GM19395 (cell line): ENCODE data around the gene NTF3.

ENCODE experiments used
- ATAC-seq: cut with Tn5 transposase; IDR thresholded peaks from one replicate; pipeline ENCODE4 v1.9.1; 2021; ENCODE audit warnings: mild to moderate bottlenecking, moderate library complexity; ENCODE audit not compliant: unreplicated experiment

The NTF3 gene

DNA sequence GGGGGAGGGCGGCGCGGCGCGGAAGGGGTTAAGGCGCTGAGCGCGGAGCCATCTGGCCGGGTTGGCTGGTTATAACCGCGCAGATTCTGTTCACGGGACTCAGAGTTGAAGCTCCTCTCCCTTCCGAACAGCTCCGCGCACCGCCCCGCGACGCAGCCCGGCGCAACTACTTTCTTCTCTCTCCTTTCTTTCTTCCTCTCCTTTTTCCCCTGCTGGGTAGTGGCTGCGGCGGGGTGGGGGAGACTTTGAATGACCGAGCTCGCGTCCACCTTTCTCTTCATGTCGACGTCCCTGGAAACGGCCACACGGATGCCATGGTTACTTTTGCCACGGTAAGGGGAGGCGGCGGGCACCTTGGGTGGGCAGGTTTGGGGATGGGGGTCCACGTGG is at the start of gene NTF3:
NTF3 (plus strand) TSS at position 98 of the 390 bp plus-strand sequence; CDS start at position 315, 217 bp downstream.
- no peak for ATAC-seq

DNA sequence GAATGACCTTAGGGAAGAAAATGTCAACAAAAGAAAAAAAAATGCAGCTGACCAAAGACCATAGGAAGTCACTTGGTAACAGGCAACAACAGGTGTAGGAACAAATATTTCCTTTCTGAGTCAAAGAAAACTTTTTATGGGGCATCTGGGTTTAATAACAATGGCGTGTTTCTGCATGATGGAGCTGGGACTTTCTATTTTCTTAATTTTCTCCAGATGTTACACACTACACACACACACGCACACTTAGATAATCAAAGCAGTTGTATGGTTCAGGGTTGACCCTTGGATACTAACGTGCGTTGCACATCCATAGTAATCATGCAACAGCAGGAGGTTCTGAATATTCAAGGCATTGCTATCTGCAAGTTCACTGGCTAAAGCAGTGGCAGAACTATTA is 47.9 kb upstream of the NTF3 start:
- no peak for ATAC-seq

DNA sequence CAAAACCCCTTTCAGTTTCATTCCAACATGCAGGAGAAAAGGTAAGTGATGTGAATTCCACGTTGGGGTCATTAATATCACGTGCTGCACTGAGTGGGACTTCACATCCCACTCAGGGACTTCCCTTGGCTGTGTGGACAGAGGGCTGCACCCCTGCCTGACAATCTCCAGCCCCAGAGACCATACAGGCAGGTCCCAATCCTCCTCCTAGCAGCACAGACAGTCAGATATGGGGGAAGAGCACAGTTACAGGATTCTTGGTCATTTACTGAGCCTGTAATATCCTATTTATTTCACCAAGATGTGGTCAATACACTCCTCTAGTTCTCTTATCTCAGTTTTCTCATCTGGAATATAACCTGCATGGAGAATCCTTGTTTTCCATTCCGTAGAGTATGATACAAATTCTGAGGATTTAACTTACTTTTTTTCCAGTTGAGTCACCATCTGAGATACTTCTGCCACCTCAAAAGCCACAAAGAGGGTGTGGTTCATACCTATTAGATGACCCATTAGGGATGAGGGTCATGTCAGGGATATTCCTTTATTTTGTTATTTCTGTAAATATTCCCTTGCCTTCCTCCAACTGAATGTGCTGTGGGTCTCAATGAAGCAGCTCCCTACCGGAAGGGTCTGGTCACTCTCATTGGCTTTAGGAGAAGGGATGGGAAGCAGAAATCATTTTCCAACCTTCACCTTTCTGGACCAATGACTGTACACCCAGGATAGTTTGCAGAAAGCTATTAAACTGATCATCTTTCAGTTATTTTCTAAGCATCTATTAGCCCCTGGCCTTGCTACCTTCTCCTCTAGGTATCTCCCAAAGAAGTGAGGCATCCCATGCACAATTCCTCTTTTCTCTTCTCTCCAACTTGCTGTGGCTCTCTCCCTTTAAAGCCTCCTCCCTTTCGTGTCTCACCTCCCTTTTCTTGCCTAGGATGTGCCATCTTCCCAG is 43.0 kb upstream of the NTF3 start:
- ATAC-seq: no peak

DNA sequence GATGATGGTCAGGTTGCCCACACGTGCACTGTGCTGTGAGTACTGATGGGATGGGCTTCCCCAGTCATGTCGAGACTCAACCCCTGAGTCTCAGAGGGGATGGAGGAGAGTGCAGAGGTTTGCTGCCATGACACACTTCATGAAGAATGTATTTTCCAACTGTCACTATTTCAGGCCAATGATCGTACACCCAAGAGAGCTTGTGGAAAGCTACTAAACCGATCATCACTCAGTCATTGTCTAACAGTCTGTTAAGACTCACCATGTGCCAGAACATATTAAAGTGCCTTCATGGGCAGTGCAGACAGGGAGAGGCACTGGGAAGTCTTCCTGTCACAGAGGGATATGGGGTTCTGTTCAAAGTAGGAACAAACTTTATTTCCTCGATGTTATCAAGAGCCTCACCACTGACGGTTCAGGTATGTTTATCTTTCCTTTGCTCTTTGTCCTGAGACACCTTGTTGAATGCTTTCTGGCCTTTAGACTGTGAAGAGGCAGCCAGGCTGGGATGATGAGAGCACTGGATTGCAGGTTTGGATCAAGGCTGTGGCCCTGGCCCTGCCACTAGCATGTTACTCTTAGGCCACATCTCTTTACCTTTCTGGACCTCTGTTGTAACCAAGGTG is 41.6 kb upstream of the NTF3 start:
- ATAC-seq: no peak

DNA sequence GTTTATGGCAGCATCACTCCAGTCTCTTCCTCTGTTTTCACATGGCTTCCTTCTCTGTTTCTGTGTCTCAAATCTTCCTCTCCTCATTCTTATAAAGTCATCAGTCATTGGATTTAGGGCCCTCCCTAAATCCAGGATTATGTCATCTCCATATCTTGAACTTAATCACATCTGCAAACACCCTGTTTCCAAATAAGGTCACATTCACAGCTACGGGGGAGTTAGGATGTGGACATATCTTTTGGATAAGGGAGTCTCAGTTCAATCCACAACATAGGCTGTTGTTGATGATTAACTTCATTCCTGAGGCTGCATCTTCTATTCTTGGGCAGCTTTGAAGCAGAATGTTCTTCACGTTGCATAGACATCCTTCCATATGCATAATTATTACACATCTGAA is 40.3 kb upstream of the NTF3 start:
- no peak for ATAC-seq

DNA sequence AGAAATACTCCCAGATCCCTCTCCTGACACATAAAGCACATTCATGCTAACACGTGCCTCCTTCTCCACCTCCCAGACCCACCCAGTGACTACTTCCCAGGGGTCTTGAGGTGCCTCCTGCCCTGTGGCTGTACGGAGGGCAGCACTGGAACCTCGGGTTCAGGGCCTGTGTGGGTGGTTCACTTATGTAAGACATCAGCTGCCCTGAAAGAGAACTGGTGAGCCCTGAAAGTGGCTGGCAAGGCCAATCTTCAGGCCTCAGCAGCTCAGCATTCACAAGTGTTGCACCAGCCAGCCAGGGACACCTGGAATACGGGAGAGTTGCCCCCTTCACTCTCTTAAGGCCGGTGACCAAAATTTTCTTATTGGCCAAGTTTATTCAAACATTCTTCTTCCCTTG is 38.9 kb upstream of the NTF3 start:
- no peak for ATAC-seq

DNA sequence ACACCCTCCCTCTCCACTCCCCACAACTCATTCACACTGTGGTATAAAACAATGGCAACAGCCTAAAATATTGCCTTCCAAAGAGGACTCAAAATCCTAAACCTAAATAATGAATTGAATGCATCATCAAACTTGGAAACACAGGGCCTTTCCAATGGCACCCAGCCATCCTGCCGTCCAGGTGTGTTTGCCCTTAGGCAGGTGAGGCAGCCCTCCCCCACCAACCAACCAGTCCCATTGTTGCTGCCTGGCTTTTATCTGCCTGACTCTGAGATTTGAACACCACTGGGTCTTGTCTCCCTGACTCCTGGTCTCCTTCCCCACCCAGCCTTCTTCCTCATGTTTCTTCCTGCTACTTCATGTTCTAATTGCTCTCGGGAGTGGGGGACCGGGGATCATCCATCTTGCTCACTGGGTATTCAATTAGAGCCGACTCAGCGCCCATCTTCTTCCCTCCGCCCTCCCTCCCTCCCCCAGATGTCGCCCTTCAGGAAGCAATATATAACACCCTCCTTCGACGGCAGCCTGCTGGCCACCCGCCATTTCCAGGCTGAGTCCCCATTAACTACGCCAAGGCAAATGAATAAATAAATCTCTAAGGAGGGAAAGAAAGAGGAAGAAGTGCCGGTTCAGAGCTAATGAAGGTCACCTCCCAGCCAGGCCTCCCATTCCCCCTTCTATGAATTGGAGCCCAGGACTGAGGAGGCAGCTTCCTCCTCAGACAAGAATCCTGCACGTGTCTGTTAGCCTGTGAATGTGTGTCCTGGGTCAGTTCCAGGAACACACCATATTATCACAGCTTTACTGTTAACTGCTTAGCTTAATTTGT is 36.3 kb upstream of the NTF3 start:
- ATAC-seq: no peak

DNA sequence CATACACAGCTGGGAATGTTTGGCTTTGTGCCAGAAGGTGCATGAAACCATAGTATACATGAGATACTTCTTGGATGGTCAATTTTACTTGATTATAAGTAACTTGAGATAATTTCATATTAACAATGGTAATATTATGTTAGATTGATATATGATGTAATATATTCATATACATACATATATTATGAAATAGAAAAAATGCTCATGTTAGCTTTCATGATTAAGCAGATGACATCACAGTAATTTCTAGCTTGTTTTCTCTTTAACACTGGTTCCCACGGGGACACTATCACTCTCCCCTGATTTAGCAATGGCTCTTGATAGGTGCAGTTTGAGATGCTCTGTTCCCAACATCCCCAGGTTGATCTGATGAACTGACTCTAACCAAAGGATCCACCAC is 35.4 kb upstream of the NTF3 start:
- no peak for ATAC-seq

DNA sequence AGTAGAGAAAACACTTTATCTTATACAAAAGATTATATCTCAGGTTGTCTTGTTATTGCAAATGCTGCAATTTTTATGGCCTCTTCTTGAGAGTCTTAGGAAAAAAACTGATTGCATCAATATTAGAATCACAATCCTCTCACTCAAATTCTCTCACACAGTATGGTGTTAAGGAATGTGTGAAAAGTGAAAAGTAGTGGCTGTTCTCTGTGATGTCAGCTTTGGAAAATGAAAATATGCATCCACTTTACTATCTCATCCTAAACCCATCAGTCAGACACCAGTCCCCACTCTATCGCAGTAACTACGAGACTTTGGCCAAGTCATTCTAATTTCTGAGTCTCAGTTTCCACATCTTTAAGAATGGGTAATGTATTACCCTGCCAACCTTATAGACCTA is 32.6 kb upstream of the NTF3 start:
- no peak for ATAC-seq

DNA sequence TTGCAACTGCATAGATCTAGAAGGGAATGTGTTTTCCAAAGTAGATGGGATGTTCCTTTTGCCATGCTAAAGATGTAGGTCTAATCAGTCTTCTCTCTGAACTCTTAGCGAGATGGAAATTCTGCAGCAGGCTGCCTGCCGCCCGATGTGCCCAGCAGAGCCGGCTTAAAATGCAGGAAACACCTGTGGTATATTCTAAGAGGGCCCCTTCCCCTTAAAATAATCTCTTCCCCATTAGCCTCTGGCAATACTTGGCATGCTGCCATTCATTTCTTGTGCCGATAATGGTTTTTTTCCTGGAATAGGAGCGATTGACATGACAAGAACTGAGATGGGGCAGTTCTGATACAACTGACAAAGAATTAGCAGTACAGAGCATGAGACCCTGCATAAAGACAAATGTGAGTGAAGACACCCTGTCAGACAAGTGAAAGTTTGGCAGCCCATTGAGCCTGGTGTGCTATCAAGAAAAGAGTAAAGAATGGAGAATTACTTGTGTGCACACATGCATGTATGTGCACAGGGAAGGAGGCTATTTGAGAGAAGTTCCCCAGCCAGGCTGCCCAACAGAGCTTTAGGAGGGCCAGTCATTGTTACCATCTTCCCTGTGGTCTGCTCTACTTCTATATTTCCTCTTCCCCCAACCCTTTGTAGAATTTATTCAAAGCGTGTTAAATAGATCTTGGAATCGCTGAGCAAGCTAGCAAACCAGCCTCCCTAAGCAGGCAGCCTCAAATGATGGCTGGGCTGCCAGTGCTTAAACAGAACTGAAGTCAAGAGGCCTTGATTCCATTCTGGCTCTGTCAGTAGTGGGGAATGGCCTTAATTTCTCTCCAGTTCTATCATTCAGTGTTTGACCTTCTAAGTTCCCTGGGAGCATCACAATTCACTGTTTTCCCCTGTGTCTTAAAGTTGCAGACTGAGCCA is 29.6 kb upstream of the NTF3 start:
- no peak for ATAC-seq

DNA sequence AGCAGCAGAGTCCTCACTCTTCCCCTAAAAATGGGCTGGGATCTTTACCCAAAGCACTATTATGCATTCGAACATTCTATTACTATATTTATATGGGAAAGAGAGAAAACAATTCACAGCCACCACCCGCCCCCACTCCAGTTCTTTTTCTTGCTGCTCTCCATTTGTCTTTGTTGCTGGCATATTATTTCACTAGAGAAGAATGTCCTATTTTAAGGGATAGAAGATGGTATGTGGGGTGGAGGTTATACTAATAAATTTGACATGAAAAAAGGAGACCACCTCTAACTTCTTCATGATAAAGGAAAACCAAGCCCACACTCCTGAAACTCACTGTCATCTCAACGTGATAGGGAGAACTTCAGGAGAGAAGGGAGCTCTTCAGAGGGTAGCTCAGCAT is 28.5 kb upstream of the NTF3 start:
- ATAC-seq: no peak

DNA sequence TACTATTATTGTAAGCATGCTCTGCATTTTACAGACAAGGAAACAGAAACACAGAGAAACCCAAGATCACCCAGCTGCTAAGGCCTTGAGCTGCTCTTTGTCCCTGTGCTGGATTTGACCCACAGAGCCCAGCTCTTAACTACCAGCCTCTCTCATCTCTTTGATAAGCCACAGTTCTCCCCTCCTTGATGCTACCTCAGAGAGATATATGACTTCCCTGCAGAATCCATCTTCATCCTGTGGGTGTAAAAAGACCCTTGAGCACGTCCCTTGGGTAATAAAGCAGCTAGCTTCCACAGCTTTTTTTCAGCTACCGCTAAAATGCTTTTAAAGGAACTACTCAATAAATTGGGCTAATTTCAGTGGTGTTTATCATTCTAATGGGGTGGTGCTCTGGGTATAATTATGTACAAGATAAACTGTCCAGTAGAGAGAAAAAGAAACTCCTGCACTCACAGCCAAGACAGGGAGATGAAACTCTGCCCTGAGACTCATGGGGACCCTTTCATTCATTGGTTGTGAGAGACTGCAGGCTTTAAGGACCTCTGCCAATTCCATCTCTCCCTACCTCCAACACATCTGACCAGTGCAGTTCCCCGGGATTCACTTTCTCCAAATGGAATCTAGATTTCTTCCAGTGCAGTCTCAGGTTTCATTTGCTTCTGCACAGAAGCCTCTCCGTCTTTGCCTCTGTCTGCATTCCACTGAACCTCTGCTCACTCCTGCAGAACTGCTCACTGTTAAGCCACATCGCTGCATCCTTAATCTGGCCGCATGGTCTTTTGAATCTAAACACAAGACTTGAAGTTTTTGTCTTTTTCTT is 24.7 kb upstream of the NTF3 start:
- ATAC-seq: no peak

DNA sequence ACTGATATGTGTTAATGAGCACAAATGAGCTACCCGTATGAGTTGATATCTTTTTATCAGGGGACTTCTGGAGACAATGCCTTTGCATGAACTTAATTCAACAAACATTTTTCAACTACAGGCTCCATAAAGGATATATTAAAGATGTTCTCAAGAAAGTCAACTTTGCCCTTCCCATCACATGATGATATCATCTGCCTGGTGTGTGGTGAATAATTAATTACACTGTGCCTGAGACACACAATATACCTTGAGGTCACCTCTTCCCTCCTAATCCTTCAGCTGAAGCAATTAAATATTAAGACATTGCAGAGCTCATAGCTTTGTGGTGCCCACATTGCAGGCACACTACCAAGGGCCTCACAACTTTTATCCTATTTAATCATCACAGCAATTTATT is 22.3 kb upstream of the NTF3 start:
- ATAC-seq: no peak

DNA sequence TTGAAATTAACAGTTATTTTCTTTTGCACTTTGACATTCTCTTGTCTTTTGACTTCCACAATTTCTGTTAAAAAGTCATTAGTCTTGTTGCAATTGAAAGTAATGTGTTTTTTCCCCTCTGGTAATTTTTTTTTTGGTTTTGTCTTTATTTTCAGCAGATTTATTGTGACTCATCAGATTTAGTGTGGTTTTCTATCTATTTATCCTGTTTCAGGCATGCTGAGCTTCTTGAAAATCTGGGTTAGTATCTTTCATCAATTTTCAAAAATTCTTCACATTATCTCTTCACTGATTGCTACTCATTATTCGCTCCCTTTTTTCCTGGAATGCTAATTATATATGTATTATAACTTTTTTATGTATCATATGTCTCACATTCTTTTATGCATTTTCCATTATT is 15.3 kb upstream of the NTF3 start:
- ATAC-seq: no peak

DNA sequence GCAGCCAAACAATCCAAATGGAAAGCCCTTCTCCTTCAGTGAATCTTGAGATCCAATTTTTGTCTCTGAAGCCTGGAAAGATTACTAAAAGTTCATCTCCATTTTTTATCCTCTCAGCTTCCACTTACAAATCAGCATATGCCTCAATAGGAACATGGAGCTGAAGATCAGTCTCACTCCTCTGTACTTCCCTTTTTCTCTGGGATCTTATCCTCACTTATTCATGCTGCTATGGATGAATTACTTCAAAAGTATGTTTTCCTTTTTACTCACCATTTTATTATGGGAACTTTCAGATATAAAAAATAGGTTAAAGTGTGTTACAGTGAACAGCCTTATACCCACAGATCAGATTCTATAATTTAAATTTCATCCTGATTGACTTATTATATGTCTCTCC is 14.4 kb upstream of the NTF3 start:
- ATAC-seq: no peak

DNA sequence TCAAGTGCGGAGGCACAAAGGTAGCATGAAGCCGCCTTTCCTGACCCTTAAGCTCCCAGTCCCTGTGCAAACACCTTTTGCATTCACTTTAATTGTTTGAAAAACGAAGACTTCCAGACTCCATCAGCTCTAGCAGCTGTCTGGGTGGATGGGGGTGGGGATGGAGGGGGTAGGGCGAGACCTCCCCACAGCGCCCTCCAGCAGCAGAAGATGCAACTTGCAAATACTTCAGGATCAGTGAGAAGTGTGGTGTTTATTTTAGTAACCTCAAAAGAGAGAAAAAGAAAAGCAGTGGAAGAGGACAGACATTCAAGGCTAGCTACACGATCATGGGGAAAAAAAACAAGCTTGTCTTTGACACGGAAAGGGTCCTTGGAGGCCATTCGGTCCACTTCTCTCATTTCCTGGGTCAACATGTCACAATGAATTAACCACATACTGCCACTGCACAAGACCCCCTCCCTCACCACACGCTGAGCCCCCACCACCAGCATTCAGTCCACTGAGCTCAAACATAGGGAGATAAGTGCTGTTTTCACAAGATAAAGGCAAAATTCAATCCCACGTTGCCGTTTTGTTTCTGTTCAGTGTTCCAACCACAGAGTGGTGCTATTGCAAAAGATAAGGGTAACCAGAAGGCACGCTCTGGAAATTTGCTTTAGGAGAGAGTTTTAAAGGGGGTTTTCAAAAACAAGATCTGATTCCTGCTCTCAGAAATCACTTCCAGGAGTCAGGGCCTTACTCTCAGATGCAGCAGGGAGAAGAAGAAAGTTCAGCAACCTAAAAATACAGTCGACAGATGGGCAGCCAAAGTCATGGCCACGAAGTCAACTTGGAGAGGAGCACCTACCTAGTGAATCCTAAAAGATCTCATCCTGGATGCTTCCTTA is 3.3 kb upstream of the NTF3 start:
- ATAC-seq: no peak

DNA sequence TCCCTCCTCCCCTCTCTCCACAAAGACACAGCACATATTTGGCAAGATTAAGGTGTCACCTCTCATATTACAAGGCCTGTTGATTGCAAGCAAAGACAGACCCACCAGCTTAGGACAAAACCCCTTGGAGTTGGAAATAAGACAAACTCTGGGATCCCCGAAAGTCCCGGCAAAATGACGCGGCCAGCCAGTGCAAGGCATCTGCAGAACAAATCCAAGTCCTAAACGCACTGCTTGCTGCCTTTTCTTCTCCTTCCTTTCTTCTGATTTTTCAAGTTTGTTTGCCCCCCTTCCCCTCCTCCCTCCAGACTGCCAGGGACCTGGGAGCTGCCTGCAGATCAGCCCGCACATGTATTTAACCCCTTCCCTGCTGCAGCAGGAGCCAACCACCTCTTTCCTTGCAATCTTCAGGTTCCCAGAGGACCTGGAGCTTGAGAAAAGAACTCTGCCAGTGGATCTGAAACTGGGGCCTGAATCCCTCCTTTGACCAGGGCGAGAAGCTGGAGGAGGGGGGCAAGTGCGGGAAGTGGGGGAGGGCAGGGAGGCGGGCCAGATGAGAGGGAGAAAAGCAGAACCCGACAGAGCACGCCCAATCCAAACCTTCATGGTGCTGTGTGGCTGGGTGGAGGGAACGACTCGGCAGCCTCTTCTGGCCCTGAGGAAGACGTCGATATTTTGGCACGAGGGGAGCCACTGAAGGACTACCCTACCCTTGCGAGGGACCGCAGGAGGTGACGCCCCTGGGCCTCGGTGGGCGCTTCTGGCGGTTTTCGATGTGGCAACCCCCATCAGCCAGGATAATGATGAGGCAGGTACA is 2.0 kb upstream of the NTF3 start:
- no peak for ATAC-seq
